ENCODE measurements around the gene DNAJC16. TPM values are rescaled to one million over a fixed set of nuclear protein-coding genes. Genes with fewer than 3 reads are reported as not detected.

The DNAJC16 gene
- total RNA-seq, 1 experiment from 2014 or later: 20.7 TPM

- Histone ChIP-seq H3K9me3 (ENCODE audit: control insufficient read depth, low read depth, low read length) (no peaks in the 10 kb centered on the region), H2BK20ac (ENCODE audit: low read depth, low read length, poor library complexity, severe bottlenecking) (no peak overlapping the region), H3K27me3 (ENCODE audit: insufficient read depth, low read length) (no peaks in the 10 kb centered on the region), H2BK120ac (ENCODE audit: low read depth, low read length, poor library complexity, severe bottlenecking) (no peak overlapping the region), H3K4me1 (ENCODE audit: insufficient read depth, low read length) (no peaks in the 10 kb centered on the region), H3K27ac (ENCODE audit: insufficient read length, low read depth, low read length) (no peak overlapping the region), H3K79me2 (ENCODE audit: insufficient read depth, low read length) (no peaks in the 10 kb centered on the region), H2BK15ac (ENCODE audit: low read depth, low read length) (no peak overlapping the region), H3T11ph (ENCODE audit: low read length) (no peak overlapping the region), H2BK12ac (ENCODE audit: insufficient read length, low read depth, low read length) (no peak overlapping the region), H3K18ac (ENCODE audit: insufficient read length, low read depth, low read length) (no peak overlapping the region), H2BK5ac (ENCODE audit: insufficient read length, low read length) (no peak overlapping the region), H4K91ac (ENCODE audit: insufficient read length, low read depth, low read length) (no peak overlapping the region), H3K23ac (ENCODE audit: insufficient read length, low read depth, low read length) (no peak overlapping the region), H4K5ac (ENCODE audit: insufficient read length, low read depth, low read length) (no peak overlapping the region), H4K8ac (replicated peaks; ENCODE audit: insufficient read length, low read depth, low read length) (no peak overlapping the region), H3K79me1 (ENCODE audit: insufficient read depth, low read depth, low read length, poor library complexity, severe bottlenecking) (no peaks in the 10 kb centered on the region), H4K20me1 (ENCODE audit: control insufficient read depth, insufficient read depth, insufficient read length) (no peaks in the 10 kb centered on the region), H3K56ac (ENCODE audit: insufficient read length, low read depth, low read length) (no peak overlapping the region), H2AK5ac (ENCODE audit: insufficient read length, low read length) (no peak overlapping the region), H2AFZ (ENCODE audit: low read length) (no peak overlapping the region), H3K9ac (ENCODE audit: extremely low read depth, insufficient read length, low read length) (no peak overlapping the region), H3K4ac (ENCODE audit: low read depth, low read length) (no peak overlapping the region), H3K23me2 (ENCODE audit: insufficient read length, low read depth, low read length, poor library complexity, severe bottlenecking) (no peaks in the 10 kb centered on the region), H3K4me2 (ENCODE audit: insufficient read depth, insufficient read length, low read length) (no peak overlapping the region), H3K14ac (ENCODE audit: insufficient read depth, low read length) (no peak overlapping the region)
- DNase-seq: no peak
- Mint-ChIP-seq H3K36me3 (ENCODE audit: insufficient read depth in 1 of 3, low read depth in 3 of 3) (no peaks in the 10 kb centered on the region), H3K9me3 (no peaks in the 10 kb centered on the region), H3K27me3 (ENCODE audit: low read depth) (peaks cover 2% of the 10 kb centered on the region), H3K27ac (no peak overlapping the region; a peak in 1 of 7 replicates), H3K4me3 (no peak overlapping the region), H3K4me1 (peaks cover 0 to 4% of the 10 kb centered on the region in 2 experiments; a peak in 2 of 4 replicates)
- no peak for TF ChIP-seq CTCF (conservative IDR thresholded peaks at IDR 0.05)
- WGBS (ENCODE audit: extremely low coverage, insufficient read length, low lambda C conversion rate): no CpG with 5 or more reads among the region's 3 CpGs
These were observed 49.7 kb upstream of the DNAJC16 start for GRCh38 chr1:15476927-15477326.

Measured in H9 (cell line).